Thymus (tissue), 11 donors: Measurements from ENCODE around the gene HAPLN3. TPM values are rescaled to one million over a fixed set of nuclear protein-coding genes. Genes with fewer than 3 reads are reported as not detected.

ENCODE experiments used
- DNase-seq, 9 donors: peaks; one replicate each; pipeline ENCODE4 v3.0.0-alpha.2; 2013; ENCODE audit warnings: low spot score in 9 of 9, low read depth in 6 of 9, missing footprints in 1 of 9
- H3K27ac ChIP-seq, 2 donors: one replicate each; pipeline ENCODE4 v1.5.1; 2013; ENCODE audit warnings: control low read depth in 1 of 2, low read depth in 1 of 2, low read length in 1 of 2, mild to moderate bottlenecking in 1 of 2, moderate library complexity in 1 of 2
- H3K27me3 ChIP-seq, 2 donors: one replicate each; pipeline ENCODE4 v1.5.1; 2013; ENCODE audit warnings: low read length in 1 of 2; ENCODE audit not compliant: control insufficient read depth in 2 of 2, insufficient read depth in 1 of 2
- H3K36me3 ChIP-seq, 2 donors: one replicate each; pipeline ENCODE4 v1.5.1; 2013; ENCODE audit warnings: low read length in 1 of 2, mild to moderate bottlenecking in 1 of 2, moderate library complexity in 1 of 2; ENCODE audit not compliant: control insufficient read depth in 2 of 2, insufficient read depth in 2 of 2
- H3K4me1 ChIP-seq, 2 donors: one replicate each; pipeline ENCODE4 v1.5.1; 2013; ENCODE audit warnings: low read length in 2 of 2; ENCODE audit not compliant: control insufficient read depth in 2 of 2, insufficient read depth in 2 of 2
- H3K4me3 ChIP-seq, 2 donors: one replicate each; pipeline ENCODE4 v1.5.1; 2013; ENCODE audit warnings: low read length in 2 of 2, control low read depth in 1 of 2, mild to moderate bottlenecking in 1 of 2
- H3K9me3 ChIP-seq, 2 donors: one replicate each; pipeline ENCODE4 v1.5.1; 2013; ENCODE audit warnings: low read length in 1 of 2, mild to moderate bottlenecking in 1 of 2; ENCODE audit not compliant: control insufficient read depth in 2 of 2, insufficient read depth in 1 of 2
- WGBS: extraction: QIAGEN DNeasy Blood & Tissue Kit; methylation state at CpG from one replicate; pipeline ENCODE4 v1.1.7; 2013; 5-methylcytosine and 5-hydroxymethylcytosine counted together
- polyA plus RNA-seq: library from polyadenylated mRNA; stranded (reverse); fragments of 200-250 nt; gene quantifications from one replicate; pipeline ENCODE4 v1.2.3, GENCODE V29; 2013
- total RNA-seq: library from RNA; stranded (reverse); fragments of 120-200 nt; gene quantifications from one replicate; pipeline ENCODE4 v1.2.4, GENCODE V29; 2013
- donor health status: healthy.

HAPLN3 gene
- total and polyA plus RNA-seq, 2 donors = 17.3 to 20.1 TPM

- Histone ChIP-seq H3K4me1 (peaks cover 14 to 27% of the 10 kb centered on the region in 2 donors), H3K27me3 (no peaks in the 10 kb centered on the region), H3K27ac (peak within 1 kb of the TSS; percentile 60 to 84), H3K4me3 (peak within 1 kb of the TSS; percentile 78 to 85), H3K36me3 (peaks cover 6 to 23% of the 10 kb centered on the region in 2 donors), H3K9me3 (no peaks in the 10 kb centered on the region)
- under 1% methylated on average over 67 of the region's 67 CpGs for WGBS
- peak in 8 of 9 donors; percentile 44 to 89 (median 72) for DNase-seq
Measured at GRCh38 chr15:88913017-88913849, 17.9 kb upstream of the HAPLN3 start, which contains the start of gene MFGE8. Gene MFGE8, minus strand, starts transcription at chr15:88913379. Its CDS starts 60 bp downstream, at chr15:88913319.

GRCh38 chr15:88912500-88912921 lies 17.2 kb upstream of the HAPLN3 start:
- WGBS = 33% methylated on average over 20 of the region's 20 CpGs
- H3K4me1 ChIP-seq = peaks cover 14 to 27% of the 10 kb centered on the region in 2 donors
- no peak for DNase-seq

GRCh38 chr15:88911766-88912118 lies 16.4 kb upstream of the HAPLN3 start:
- Histone ChIP-seq H3K9me3 (no peaks in the 10 kb centered on the region), H3K27me3 (no peaks in the 10 kb centered on the region), H3K4me1 (peaks cover 14 to 27% of the 10 kb centered on the region in 2 donors), H3K4me3 (peak overlapping the region; percentile 78 to 85), H3K36me3 (peaks cover 6 to 37% of the 10 kb centered on the region in 2 donors), H3K27ac (peak overlapping the region in 1 of 2 donors; percentile 49)
- 96% methylated on average over 5 of the region's 5 CpGs for WGBS
- DNase-seq = no peak

More at GRCh38 chr15:88912500-88912921, 17.2 kb upstream of the HAPLN3 start:
- H3K27me3 ChIP-seq = no peaks in the 10 kb centered on the region
- H3K9me3 ChIP-seq = no peaks in the 10 kb centered on the region
- H3K27ac ChIP-seq = peak overlapping the region; percentile 49 to 84
- peak overlapping the region; percentile 78 to 85 for H3K4me3 ChIP-seq
- peaks cover 6 to 31% of the 10 kb centered on the region in 2 donors for H3K36me3 ChIP-seq

DNA sequence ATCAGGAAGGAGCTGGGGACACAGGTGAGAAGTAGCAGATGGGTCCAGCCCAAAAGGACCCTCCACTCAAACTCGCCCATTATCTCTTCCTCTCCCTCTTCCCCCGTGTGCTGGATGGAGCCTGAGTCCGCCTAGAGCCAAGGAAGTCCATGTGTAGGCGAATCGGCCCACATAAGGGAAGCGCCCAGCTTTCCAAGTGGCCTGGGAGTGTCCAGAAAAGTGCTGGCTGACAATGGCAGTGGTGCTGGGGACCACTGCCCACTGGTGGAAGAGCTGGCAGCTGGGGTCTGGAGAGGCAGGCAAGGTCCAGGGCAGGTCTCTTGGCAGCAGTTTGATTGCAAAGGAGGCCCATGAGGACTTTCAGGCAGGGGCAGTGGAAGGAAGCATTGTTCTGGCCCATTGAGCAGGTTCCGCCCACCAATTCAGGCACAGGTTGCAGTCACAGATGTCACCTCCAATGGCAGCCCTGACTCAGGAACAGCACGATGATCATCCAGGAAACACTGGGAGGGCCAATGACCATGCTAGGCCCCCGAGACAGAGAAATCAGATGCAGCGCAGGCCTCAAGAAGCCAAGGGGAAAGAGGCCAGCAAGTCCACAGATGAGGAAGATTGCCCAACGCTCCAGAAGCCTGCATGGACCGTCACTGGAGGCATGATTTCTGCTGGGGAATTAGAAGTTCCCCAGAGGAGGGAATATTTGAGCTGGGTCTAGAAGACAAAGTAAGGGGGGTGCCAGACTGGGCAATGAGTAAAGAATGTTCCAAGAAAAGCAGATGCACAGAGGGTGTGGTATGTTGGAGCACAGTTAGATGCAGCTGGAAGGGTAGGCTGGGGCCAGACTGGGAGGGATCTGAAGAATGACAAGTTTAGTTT lies 14.8 kb upstream of the HAPLN3 start:
- Histone ChIP-seq H3K9me3 (no peaks in the 10 kb centered on the region), H3K4me1 (peaks cover 14 to 28% of the 10 kb centered on the region in 2 donors), H3K27ac (no peak overlapping the region), H3K27me3 (no peaks in the 10 kb centered on the region), H3K36me3 (peaks cover 6 to 50% of the 10 kb centered on the region in 2 donors), H3K4me3 (no peak overlapping the region)
- no peak for DNase-seq
- 95% methylated on average over 12 of the region's 12 CpGs for WGBS

DNA sequence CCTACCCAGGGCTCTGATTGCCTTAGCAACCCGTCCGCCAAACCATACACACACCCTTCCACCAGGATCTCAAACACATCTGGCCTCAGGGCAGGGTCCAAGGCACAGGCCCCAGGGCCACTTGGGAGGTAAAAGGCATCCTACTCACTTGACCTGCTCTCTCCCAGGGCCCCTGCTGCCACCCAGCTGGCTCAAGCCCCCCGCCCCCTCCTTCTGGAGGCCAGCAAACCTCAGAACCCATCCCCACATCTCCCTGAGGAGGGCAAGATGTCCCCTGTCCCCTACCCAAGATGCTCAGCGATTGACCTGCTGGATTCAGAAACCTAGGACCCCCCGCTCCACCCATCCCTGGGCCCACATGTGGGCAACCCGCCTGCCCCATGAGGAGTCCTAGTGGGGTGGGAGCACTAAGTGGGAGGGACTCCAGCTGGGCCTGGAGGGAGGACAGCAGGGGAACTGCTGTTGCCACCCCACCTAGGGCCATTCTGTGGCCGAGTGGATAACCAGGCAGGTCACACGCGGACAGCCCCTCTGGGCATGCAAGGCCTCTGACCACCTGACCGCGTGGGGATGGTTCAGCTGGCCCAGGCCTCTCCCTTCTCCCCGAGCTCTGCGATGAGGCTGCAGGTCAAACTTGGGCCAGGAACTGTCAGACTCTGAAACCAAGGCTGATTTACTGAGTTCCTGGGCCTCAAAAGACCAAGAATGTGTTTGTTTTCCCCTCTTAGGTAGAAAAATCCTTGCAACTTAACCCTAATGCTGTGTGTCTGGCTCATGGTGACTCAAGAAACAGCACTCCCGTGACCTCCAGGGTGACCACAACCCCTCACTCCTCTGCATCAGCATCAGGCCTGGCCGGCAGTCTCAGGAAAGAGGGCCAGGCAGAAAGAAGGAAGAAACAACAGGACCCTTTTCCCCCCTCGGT lies 13.6 kb upstream of the HAPLN3 start:
- Histone ChIP-seq H3K36me3 (peaks cover 6 to 50% of the 10 kb centered on the region in 2 donors), H3K27me3 (no peaks in the 10 kb centered on the region), H3K4me1 (peaks cover 19 to 40% of the 10 kb centered on the region in 2 donors), H3K4me3 (no peak overlapping the region), H3K9me3 (no peaks in the 10 kb centered on the region), H3K27ac (no peak overlapping the region)
- DNase-seq = no peak
- WGBS = 98% methylated on average over 16 of the region's 16 CpGs

DNA sequence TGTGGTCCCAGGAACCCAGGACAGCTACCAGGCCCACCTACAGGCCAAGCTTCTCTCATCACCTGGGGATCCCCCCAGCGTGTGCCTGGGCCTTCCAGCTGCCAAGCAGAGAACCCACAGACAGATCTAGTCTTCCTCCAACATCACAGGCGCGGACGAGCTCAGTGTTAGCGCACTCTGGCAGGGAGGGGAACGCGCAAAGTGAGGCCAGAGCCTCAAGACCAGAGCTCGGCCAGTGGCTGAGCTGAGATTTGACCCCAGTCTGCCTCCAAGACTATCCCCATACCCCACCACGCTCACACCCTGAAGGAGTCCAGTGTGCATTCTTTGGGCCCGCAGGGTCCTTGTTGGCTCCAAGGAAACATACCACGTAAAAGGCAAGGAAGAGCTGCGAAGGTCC lies 12.8 kb upstream of the HAPLN3 start:
- Histone ChIP-seq H3K36me3 (peaks cover 6 to 51% of the 10 kb centered on the region in 2 donors), H3K27ac (no peak overlapping the region), H3K4me3 (no peak overlapping the region), H3K27me3 (no peaks in the 10 kb centered on the region), H3K4me1 (peaks cover 21 to 40% of the 10 kb centered on the region in 2 donors), H3K9me3 (no peaks in the 10 kb centered on the region)
- 91% methylated on average over 12 of the region's 12 CpGs for WGBS
- no peak for DNase-seq

- Histone ChIP-seq H3K36me3 (peaks cover 13 to 61% of the 10 kb centered on the region in 2 donors), H3K27ac (no peak overlapping the region), H3K27me3 (no peaks in the 10 kb centered on the region), H3K4me3 (no peak overlapping the region), H3K9me3 (no peaks in the 10 kb centered on the region), H3K4me1 (peaks cover 19 to 33% of the 10 kb centered on the region in 2 donors)
- 94% methylated on average over 14 of the region's 14 CpGs for WGBS
- DNase-seq = no peak
Measured at GRCh38 chr15:88907111-88907510, 11.8 kb upstream of the HAPLN3 start.

DNA sequence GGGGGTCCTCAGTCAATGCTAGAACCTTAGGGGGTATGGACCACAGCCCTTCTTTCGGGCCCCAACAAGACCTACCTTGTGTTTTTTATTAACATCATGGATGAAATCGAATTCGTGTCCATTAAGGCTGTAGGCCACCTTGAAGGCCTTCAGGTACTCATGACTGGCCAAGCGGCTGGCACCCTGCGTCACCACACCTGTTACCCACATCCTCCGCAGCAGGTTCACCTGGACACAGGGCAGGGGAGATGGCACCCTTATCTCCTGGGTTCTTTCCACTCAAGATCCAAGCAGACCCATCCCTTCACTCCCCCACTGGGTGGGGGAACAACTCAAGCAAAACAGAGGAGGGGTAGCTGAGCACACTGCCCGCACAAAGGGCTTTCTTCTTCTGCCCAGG lies 11.2 kb upstream of the HAPLN3 start:
- peaks cover 13 to 27% of the 10 kb centered on the region in 2 donors for H3K4me1 ChIP-seq
- H3K9me3 ChIP-seq = no peaks in the 10 kb centered on the region
- no peak overlapping the region for H3K4me3 ChIP-seq
- no peak overlapping the region for H3K27ac ChIP-seq
- WGBS = 96% methylated on average over 7 of the region's 7 CpGs
- no peaks in the 10 kb centered on the region for H3K27me3 ChIP-seq
- H3K36me3 ChIP-seq = peaks cover 13 to 66% of the 10 kb centered on the region in 2 donors
- DNase-seq = no peak
